T-helper 17 cell (primary cell): ENCODE results near the gene ARID4B. TPM values are rescaled to one million over a fixed set of nuclear protein-coding genes. Genes with fewer than 3 reads are reported as not detected.

Experiments
- ATAC-seq: fragments of 150-1000 bp; cut with Tn5 transposase; 2 replicates; pipeline ENCODE4 v1.10.0; 2021; ENCODE audit warnings: mild to moderate bottlenecking, moderate library complexity
- DNase-seq, 3 donors: peaks; one replicate each; pipeline versions ENCODE4 v3.0.0 to v3.0.0-alpha.2; 2020 to 2021
- H3K9me3 ChIP-seq: one replicate; pipeline ENCODE4 v1.7.0; 2013; ENCODE audit warnings: low read length, mild to moderate bottlenecking; ENCODE audit not compliant: control insufficient read depth, poor library complexity, severe bottlenecking
- H3K27ac Mint-ChIP-seq: one replicate; pipeline ENCODE4 v1.8.0; 2022; ENCODE audit warnings: mild to moderate bottlenecking, moderate library complexity, mixed read lengths
- H3K27me3 Mint-ChIP-seq: one replicate; pipeline ENCODE4 v1.8.0; 2022; ENCODE audit warnings: mixed read lengths
- H3K36me3 Mint-ChIP-seq: one replicate; pipeline ENCODE4 v1.8.0; 2022; ENCODE audit warnings: low read depth, mixed read lengths
- H3K4me1 Mint-ChIP-seq: one replicate; pipeline ENCODE4 v1.8.0; 2022; ENCODE audit warnings: mild to moderate bottlenecking, mixed read lengths
- H3K4me3 Mint-ChIP-seq: one replicate; pipeline ENCODE4 v1.8.0; 2022; ENCODE audit warnings: mild to moderate bottlenecking, moderate library complexity, mixed read lengths
- total RNA-seq, 4 donors: library from RNA in 2 of 4; stranded (reverse) in 2 of 4; gene quantifications; one replicate each; pipeline ENCODE4 v1.2.3 and lab custom pipeline; 2022 to 2026

The ARID4B gene
- total RNA-seq, 2 donors from 2014 or later: 163 to 182 TPM

GRCh38 chr1:235299169-235299858 is 28.7 kb downstream of the ARID4B start:
- Mint-ChIP-seq H3K4me3 (peak overlapping the region; percentile 49), H3K36me3 (no peaks in the 10 kb centered on the region), H3K27me3 (no peaks in the 10 kb centered on the region), H3K4me1 (peaks cover 35% of the 10 kb centered on the region), H3K27ac (peak overlapping the region; percentile 98)
- DNase-seq: no peak
- no peaks in the 10 kb centered on the region for H3K9me3 ChIP-seq
- no peak for ATAC-seq

- peaks cover 31% of the 10 kb centered on the region for H3K4me1 Mint-ChIP-seq
Measured at GRCh38 chr1:235298758-235299157, 29.2 kb downstream of the ARID4B start.

GRCh38 chr1:235297579-235297978 is 30.4 kb downstream of the ARID4B start:
- Mint-ChIP-seq H3K27me3 (no peaks in the 10 kb centered on the region), H3K27ac (peak overlapping the region; percentile 98), H3K4me1 (peaks cover 35% of the 10 kb centered on the region), H3K4me3 (peak overlapping the region; percentile 93), H3K36me3 (no peaks in the 10 kb centered on the region)
- no peaks in the 10 kb centered on the region for H3K9me3 ChIP-seq
- ATAC-seq (peak; percentile 89), DNase-seq (no peak)

More at GRCh38 chr1:235298758-235299157, 29.2 kb downstream of the ARID4B start:
- H3K27ac Mint-ChIP-seq: peak overlapping the region; percentile 98
- no peak for ATAC-seq
- no peak for DNase-seq
- no peaks in the 10 kb centered on the region for H3K36me3 Mint-ChIP-seq
- no peaks in the 10 kb centered on the region for H3K27me3 Mint-ChIP-seq
- H3K9me3 ChIP-seq: no peaks in the 10 kb centered on the region
- H3K4me3 Mint-ChIP-seq: peak overlapping the region; percentile 49

- peaks cover 34% of the 10 kb centered on the region for H3K4me1 Mint-ChIP-seq
- H3K27me3 Mint-ChIP-seq: no peaks in the 10 kb centered on the region
- ATAC-seq (no peak), DNase-seq (no peak)
- peak overlapping the region; percentile 98 for H3K27ac Mint-ChIP-seq
- no peaks in the 10 kb centered on the region for H3K9me3 ChIP-seq
- H3K36me3 Mint-ChIP-seq: no peaks in the 10 kb centered on the region
- H3K4me3 Mint-ChIP-seq: peak overlapping the region; percentile 4
Measured at GRCh38 chr1:235296729-235297128, 31.2 kb downstream of the ARID4B start.

- no peaks in the 10 kb centered on the region for H3K9me3 ChIP-seq
- H3K27ac Mint-ChIP-seq: peak overlapping the region; percentile 98
- ATAC-seq: no peak
- H3K4me3 Mint-ChIP-seq: no peak overlapping the region
- H3K4me1 Mint-ChIP-seq: peaks cover 34% of the 10 kb centered on the region
- DNase-seq: no peak
- H3K36me3 Mint-ChIP-seq: no peaks in the 10 kb centered on the region
- H3K27me3 Mint-ChIP-seq: no peaks in the 10 kb centered on the region
Measured at GRCh38 chr1:235295902-235296350, 32.1 kb downstream of the ARID4B start.

- Mint-ChIP-seq H3K27me3 (no peaks in the 10 kb centered on the region), H3K36me3 (no peaks in the 10 kb centered on the region), H3K4me3 (no peak overlapping the region), H3K27ac (peak overlapping the region; percentile 63), H3K4me1 (peaks cover 35% of the 10 kb centered on the region)
- ATAC-seq (no peak), DNase-seq (no peak)
- no peaks in the 10 kb centered on the region for H3K9me3 ChIP-seq
Measured at GRCh38 chr1:235293322-235293942, 34.5 kb downstream of the ARID4B start.

- DNase-seq: no peak
- H3K27ac Mint-ChIP-seq: peak overlapping the region; percentile 63
- no peaks in the 10 kb centered on the region for H3K9me3 ChIP-seq
- H3K36me3 Mint-ChIP-seq: no peaks in the 10 kb centered on the region
- peaks cover 35% of the 10 kb centered on the region for H3K4me1 Mint-ChIP-seq
- ATAC-seq: no peak
- no peaks in the 10 kb centered on the region for H3K27me3 Mint-ChIP-seq
- H3K4me3 Mint-ChIP-seq: peak overlapping the region; percentile 67
Measured at GRCh38 chr1:235292790-235293189, 35.2 kb downstream of the ARID4B start.

GRCh38 chr1:235291599-235292091 is 36.3 kb downstream of the ARID4B start:
- Mint-ChIP-seq H3K36me3 (no peaks in the 10 kb centered on the region), H3K4me3 (peak overlapping the region; percentile 25), H3K27me3 (no peaks in the 10 kb centered on the region), H3K4me1 (peaks cover 39% of the 10 kb centered on the region), H3K27ac (peak overlapping the region; percentile 63)
- ATAC-seq: no peak
- H3K9me3 ChIP-seq: no peaks in the 10 kb centered on the region
- DNase-seq: no peak

- Mint-ChIP-seq H3K4me1 (peaks cover 46% of the 10 kb centered on the region), H3K4me3 (no peak overlapping the region), H3K27me3 (no peaks in the 10 kb centered on the region), H3K36me3 (no peaks in the 10 kb centered on the region), H3K27ac (peak overlapping the region; percentile 63)
- ATAC-seq: peak; percentile 14
- no peak for DNase-seq
- H3K9me3 ChIP-seq: no peaks in the 10 kb centered on the region
Measured at GRCh38 chr1:235290740-235291502, 37.1 kb downstream of the ARID4B start.

- no peak for ATAC-seq
- no peak overlapping the region for H3K4me3 Mint-ChIP-seq
- H3K36me3 Mint-ChIP-seq: no peaks in the 10 kb centered on the region
- no peaks in the 10 kb centered on the region for H3K9me3 ChIP-seq
- DNase-seq: no peak
- H3K27me3 Mint-ChIP-seq: no peaks in the 10 kb centered on the region
- H3K4me1 Mint-ChIP-seq: peaks cover 53% of the 10 kb centered on the region
- H3K27ac Mint-ChIP-seq: peak overlapping the region; percentile 45
Measured at GRCh38 chr1:235289859-235290739, 37.9 kb downstream of the ARID4B start.

- Mint-ChIP-seq H3K27ac (peak overlapping the region; percentile 74), H3K4me1 (peaks cover 50% of the 10 kb centered on the region), H3K27me3 (no peaks in the 10 kb centered on the region), H3K4me3 (no peak overlapping the region), H3K36me3 (no peaks in the 10 kb centered on the region)
- ATAC-seq: no peak
- no peak for DNase-seq
- H3K9me3 ChIP-seq: no peaks in the 10 kb centered on the region
Measured at GRCh38 chr1:235287208-235287882, 40.6 kb downstream of the ARID4B start.

- peak overlapping the region; percentile 66 for H3K4me3 Mint-ChIP-seq
- H3K27me3 Mint-ChIP-seq: no peaks in the 10 kb centered on the region
- H3K4me1 Mint-ChIP-seq: peaks cover 50% of the 10 kb centered on the region
- H3K36me3 Mint-ChIP-seq: no peaks in the 10 kb centered on the region
- no peaks in the 10 kb centered on the region for H3K9me3 ChIP-seq
- peak overlapping the region; percentile 74 for H3K27ac Mint-ChIP-seq
- ATAC-seq (peak; percentile 20), DNase-seq (no peak)
Measured at GRCh38 chr1:235286667-235287066, 41.3 kb downstream of the ARID4B start.
